GM18505 (cell line): ENCODE measurements around the gene TMEM141.

Experiments
- ATAC-seq: cut with Tn5 transposase; IDR thresholded peaks from one replicate; pipeline ENCODE4 v1.9.1; 2021; ENCODE audit not compliant: unreplicated experiment
- POLR2A ChIP-seq: IDR thresholded peaks from 4 replicates; pipeline ENCODE4 v1.6.1; 2011; ENCODE audit warnings: borderline replicate concordance; ENCODE audit not compliant: insufficient read depth, insufficient read length; ENCODE audit errors: extremely low read depth

The TMEM141 gene

DNA sequence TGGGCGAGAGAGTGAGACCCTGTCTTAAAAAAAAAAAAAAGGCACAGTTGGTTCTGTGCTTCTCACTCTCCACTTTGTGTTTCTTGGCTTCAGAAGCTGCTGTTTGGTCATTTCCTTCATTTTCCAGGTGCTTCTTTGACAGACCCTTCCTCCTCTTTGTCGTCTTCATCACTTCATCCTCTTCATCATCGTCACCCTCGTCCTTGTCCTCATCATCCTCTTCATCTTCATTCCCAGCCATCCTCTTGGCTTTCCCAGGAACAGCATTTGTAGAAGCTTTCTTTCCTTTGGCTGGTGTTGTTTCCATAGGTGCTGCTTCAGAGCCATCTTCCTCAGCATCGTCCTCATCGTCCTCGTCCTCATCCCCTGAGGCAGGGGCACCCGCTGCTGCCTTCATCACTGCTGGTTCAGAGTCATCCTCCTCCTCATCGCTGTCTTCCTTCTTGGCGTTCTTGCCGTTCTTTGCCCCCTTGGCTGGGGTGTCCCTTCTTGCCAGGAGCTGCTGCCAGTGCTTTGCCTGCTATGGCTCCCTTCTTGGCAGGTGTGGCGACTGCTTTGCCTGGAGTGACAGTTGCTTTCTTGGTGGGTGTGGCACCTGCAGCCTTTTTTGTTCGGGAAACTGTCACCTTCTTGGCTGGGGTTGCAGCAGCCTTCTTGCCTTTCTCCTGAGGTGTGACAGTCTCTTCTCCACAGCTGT lies 23.7 kb downstream of the TMEM141 start:
- no peak for TF ChIP-seq POLR2A
- ATAC-seq: no peak

- no peak for TF ChIP-seq POLR2A
- no peak for ATAC-seq
Measured at GRCh38 chr9:136815422-136815782, 24.3 kb downstream of the TMEM141 start.

DNA sequence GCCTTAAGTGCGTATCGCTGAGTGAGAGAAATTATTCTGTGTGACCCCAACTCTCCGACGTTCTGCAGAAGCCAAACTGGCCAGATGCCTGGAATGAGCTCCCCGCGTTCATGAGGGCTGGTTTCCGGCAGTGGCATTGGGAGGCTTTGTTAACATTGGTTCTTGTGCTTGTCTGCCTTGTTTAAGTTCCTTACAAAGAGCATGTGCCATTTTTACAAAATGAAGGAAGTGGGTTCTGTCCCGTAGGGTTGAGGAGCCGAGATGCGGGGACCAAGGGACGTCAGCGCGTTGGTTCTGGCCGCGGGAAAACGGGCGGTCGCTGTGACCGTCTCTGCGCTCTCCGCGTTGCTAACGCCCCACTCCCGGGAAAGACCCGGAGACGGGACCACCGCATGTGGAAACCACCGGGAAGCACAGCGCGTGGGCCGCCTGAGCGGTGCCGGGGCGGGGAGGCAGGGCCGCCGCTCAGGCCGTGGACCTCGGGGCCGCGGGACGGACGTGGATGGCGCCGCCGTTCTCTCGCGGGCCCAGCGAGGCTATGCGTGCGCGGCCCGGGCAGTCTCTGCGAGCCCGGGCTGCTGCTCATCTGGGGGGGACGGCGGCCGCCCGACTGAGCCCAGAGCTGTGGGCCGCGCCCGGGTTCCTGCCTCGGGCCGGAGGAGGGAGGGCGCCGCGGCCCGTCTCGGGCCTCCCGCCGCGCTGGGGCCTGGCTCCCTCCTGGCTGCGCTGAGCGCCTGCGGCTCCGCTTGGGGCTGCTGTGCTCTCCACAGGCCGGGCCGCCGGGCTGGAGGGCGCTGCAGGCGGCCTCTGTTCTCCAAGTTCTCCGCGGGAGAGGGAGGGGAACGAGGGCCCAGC lies 30.1 kb downstream of the TMEM141 start:
- no peak for TF ChIP-seq POLR2A
- no peak for ATAC-seq

GRCh38 chr9:136821826-136822544 lies 30.8 kb downstream of the TMEM141 start:
- no peak for ATAC-seq
- TF ChIP-seq POLR2A: no peak

- TF ChIP-seq POLR2A: no peak
- no peak for ATAC-seq
Measured at GRCh38 chr9:136823136-136824046, 32.2 kb downstream of the TMEM141 start.

DNA sequence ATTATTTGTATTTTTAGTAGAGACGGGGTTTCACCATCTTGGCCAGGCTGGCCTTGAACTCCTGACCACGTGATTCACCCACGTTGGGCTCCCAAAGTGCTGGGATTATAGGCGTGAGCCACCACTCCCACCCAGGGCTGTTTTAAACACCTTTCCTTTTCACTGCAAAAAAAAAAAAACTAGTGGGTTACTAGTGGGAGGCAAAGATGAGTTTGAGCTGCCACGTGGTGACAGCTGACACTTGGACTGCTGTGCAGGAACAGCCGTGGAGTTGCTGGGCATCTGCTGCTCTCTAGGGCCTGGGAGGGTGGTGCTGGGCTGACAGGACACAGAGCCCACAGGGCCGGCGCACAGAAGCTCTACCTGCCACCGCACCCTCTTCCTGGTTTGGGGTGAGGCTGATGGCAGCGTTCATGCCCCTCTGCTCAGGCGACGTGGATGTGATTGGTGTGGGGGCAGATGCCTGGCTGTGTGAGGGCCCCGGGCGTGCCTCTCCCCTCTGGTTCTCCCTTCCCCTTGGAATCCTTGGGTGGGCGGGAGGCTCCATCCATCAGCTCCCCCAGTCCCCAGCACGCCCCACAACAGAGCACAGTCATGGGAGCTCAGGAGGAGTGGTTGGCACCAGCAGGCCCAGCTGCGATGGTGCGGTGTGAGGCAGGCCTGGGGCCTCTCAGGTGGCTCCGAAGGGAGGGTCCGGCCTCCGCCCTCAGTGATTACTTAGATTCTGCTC lies 33.5 kb downstream of the TMEM141 start:
- no peak for TF ChIP-seq POLR2A
- ATAC-seq: no peak

DNA sequence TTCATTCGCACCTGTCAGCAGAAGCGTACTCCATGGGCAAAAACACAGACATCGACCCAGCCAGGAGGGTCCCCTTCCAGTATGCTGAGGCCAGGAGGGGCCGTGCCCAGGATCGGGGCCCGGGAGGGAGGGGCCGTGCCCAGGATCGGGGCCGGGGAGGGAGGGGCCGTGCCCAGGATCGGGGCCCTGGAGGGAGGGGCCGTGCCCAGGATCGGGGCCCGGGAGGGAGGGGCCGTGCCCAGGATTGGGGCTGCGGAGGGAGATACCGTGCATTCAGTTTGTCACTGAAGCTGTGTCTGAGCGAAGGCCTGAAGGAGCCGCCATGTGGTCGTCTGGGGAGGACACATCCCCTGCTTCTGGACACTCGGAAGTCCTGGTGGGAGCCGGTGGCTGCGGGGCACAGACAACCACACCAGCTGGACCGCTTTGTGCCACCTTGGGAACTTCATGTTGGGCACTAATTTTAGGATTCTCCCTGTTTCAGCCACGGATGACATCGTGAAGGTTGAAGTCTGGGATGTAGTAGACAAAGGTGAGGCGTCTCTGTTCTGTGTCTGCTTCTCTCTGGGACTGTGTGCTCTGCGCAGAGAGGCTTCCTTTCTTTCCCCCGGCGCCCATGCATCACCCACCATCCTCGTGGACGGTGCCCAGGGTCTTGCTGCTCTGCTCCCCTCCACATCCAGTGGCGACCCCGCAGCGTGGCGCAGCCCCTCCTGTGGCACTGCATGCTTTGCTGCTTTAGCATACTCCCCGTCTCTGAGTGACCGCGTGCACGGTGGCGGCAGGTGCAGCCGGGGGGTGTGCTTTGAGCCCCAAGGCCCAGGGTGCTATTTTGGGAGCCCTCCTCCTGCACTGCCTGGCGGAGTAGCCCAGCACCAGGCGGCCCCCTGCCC lies 34.4 kb downstream of the TMEM141 start:
- TF ChIP-seq POLR2A: no peak
- ATAC-seq: no peak

DNA sequence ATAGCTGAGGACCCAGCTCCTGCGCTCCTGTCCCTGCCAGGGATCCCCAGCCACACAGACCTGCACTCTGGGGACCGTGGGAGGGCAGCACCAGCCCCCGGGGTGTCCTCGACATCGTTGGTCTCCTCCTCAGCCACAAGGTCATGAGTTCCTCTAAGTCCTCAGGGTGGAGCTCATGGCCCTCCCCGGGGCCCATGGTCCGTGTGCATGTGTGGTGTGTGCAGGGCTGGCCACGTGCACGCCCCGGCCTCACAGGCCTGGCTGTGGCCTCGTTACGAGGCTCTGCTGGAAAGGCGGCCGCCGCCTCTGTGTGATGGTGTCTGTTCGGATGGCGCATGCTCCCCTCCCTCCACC lies 35.0 kb downstream of the TMEM141 start:
- ATAC-seq: no peak
- TF ChIP-seq POLR2A: no peak

GRCh38 chr9:136826703-136827582 lies 35.8 kb downstream of the TMEM141 start:
- no peak for ATAC-seq
- TF ChIP-seq POLR2A: no peak

DNA sequence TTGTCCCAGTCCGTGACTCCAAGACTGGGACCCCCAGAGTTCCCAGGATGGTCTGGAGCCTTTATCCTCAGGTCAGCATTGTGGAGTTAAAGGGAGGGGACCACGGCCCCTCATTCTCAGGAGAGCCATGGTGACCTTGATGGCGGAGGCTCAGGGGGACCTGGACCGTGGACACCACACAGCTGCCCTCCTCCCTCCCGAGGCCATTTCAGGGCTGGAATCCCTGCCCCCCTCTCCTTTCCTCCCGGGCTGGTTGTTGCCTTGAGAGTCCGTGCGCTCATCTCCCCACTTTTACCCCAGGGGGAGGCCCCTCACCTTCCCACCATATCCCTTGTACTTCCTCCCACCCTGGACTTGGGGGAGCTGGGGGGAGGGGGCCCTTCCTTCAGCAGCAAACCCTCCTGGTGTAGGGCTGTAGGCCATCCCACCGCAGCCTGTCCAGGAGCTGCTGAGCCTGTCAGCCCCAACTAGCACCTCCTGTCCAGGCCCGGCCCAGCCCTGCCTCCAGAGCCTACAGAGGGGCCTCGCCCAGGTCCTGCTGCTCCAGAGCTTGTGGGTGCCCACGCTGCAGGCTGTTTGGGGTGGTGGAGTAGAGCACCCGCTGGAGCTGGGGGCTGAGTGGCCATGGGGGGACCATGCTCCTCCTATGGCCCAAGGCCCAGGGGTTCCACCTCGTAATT lies 36.8 kb downstream of the TMEM141 start:
- TF ChIP-seq POLR2A: no peak
- ATAC-seq: no peak
